Measurements from ENCODE around the gene AHNAK. TPM values are rescaled to one million over a fixed set of nuclear protein-coding genes. Genes with fewer than 3 reads are reported as not detected.
"Not testable (repeated sequence)": the region's sequence is repeated elsewhere in the genome, so short reads cannot be mapped to it uniquely, and the experiment has no call there.

The AHNAK gene
- total RNA-seq, 4 donors from 2014 or later, result 374 to 1,261 (median 571) TPM

DNA sequence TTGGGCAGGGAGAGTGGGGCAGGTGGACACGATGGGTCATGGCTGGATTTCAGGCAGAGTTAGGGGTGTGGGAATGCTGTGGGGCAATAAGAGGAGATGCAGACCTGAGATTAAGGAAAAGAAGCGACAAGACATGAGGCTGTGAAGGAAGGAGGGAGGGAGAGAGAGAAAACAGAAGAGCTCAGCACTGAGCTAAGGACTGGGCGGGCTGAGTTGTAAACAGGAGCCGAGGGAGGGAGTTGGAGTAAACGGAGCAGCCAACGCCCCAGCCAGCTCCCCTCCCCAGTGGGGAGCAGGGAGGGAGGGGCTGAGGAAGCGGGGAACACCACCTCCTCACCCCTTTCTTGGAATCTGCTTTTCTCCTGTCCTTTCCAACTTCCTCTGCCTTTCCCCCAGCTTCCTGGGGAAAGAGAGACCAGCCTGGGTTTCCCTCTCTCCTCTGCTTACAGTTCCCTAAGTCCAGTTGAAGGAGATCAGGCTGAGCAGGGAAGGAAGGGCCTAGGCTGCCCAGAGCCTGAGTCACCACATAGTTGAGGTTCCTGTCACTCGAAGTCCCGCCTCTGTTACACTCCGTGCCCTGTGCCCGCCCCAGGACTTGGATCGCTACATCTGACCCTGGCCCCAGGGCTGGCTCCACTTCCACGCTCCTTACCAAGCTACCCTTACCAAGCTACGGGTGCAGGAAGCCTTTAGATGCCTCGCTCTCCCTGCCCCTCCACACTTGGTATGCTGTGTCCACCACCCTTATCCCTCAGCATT lies 6.7 kb upstream of the AHNAK start:
- peak; percentile 43 to 76 for TF ChIP-seq POLR2A (IDR thresholded peaks at IDR 0.05)
- TF ChIP-seq, protein P1, sequence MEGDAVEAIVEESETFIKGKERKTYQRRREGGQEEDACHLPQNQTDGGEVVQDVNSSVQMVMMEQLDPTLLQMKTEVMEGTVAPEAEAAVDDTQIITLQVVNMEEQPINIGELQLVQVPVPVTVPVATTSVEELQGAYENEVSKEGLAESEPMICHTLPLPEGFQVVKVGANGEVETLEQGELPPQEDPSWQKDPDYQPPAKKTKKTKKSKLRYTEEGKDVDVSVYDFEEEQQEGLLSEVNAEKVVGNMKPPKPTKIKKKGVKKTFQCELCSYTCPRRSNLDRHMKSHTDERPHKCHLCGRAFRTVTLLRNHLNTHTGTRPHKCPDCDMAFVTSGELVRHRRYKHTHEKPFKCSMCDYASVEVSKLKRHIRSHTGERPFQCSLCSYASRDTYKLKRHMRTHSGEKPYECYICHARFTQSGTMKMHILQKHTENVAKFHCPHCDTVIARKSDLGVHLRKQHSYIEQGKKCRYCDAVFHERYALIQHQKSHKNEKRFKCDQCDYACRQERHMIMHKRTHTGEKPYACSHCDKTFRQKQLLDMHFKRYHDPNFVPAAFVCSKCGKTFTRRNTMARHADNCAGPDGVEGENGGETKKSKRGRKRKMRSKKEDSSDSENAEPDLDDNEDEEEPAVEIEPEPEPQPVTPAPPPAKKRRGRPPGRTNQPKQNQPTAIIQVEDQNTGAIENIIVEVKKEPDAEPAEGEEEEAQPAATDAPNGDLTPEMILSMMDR (IDR thresholded peaks at IDR 0.05 in 4 of 5, conservative IDR thresholded peaks at IDR 0.05 in 1 of 5), result no peak
- peak; percentile 95 to 96 for DNase-seq
- Histone ChIP-seq H3K4me3 (peak overlapping the region; percentile 36 to 55 (median 39)), H3K9me3 (no peaks in the 10 kb centered on the region), H3K36me3 (peaks cover 0 to 10% of the 10 kb centered on the region in 2 donors), H3K4me1 (peaks cover 90 to 94% of the 10 kb centered on the region in 2 donors), H3K27ac (peak overlapping the region; percentile 97 to 100 (median 100)), H3K27me3 (no peaks in the 10 kb centered on the region)
- in situ Hi-C loops (cut with MboI; ENCODE audit: low sequenced_read_pairs in 4 of 4), result loop anchor here in 2 of 4 donors (10.0 kb wide), 3 partner anchors 58 to 158 kb away; no protein-coding TSS in a partner anchor
- peak; percentile 71 to 77 for ATAC-seq
- intact Hi-C loops (cut with DNase I; ENCODE audit: low total_unique reads), result no loop called here

DNA sequence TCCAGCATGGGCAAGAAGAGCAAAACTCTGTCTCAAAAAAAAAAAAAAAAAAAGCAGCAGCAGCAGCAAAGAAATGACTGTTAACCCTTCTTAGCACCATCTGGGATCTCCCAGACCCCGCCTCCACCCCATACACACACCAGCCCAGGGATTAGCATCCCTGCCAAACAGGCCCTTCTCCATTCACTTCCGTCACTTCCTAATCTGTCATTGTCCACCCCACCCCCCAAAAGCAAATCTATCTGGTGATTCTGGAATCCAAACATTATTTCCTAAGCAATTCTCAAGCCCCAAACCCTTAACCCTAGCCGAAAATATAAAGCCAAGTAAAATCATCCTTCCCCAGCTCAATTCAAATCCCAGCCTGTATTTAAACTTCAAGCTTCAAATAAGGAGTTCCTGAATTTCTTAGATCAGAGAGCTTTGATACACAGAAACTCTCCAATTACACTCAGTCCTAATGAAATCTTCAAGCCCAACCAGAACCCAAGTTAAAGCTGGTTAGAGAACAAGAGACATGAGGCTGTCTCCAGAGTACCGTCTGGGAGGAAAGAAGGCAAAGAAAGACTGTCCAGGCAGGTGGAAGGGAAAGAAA lies 6.0 kb upstream of the AHNAK start:
- Histone ChIP-seq H3K9me3 (no peaks in the 10 kb centered on the region), H3K4me3 (peak overlapping the region; percentile 36 to 55 (median 39)), H3K4me1 (peaks cover 96% of the 10 kb centered on the region in 2 donors), H3K36me3 (peaks cover 0 to 4% of the 10 kb centered on the region in 2 donors), H3K27me3 (no peaks in the 10 kb centered on the region), H3K27ac (peak overlapping the region; percentile 97 to 100 (median 100))
- in situ Hi-C loops (cut with MboI; ENCODE audit: low sequenced_read_pairs in 4 of 4) (loop anchor here in 2 of 4 donors (10.0 kb wide), 3 partner anchors 58 to 158 kb away; no protein-coding TSS in a partner anchor), intact Hi-C loops (cut with DNase I; ENCODE audit: low total_unique reads) (no loop called here)
- no peak for DNase-seq
- no peak for TF ChIP-seq POLR2A (IDR thresholded peaks at IDR 0.05)
- TF ChIP-seq, protein P1 (IDR thresholded peaks at IDR 0.05 in 4 of 5, conservative IDR thresholded peaks at IDR 0.05 in 1 of 5), result no peak
- ATAC-seq, result no peak

DNA sequence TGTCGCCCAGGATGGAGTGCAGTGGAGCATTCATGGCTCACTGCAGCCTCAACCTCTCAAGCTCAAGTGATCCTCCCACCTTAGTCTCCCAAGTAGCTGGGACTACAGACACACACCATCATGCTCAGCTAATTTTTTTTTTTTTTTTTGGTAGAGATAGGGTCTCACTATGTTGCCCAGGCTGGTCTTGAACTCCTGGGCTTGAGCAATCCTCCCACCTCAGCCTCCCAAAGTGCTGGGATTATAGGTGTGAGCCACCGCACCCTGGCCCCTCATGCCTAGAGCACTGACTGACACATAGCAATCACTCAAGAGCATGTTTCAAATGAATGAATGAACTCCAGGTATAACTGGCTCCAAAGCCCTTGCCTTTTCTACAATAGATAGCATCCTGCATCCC lies 3.9 kb upstream of the AHNAK start:
- H3K4me3 ChIP-seq; ATAC-seq; DNase-seq; H3K36me3 ChIP-seq; H3K27me3 ChIP-seq; H3K9me3 ChIP-seq; intact Hi-C loops (cut with DNase I; ENCODE audit: low total_unique reads): not testable (repeated sequence)
- Histone ChIP-seq H3K4me1 (peaks cover 75 to 76% of the 10 kb centered on the region in 2 donors), H3K27ac (peak overlapping the region; percentile 97 to 100 (median 100))
- in situ Hi-C loops (cut with MboI; ENCODE audit: low sequenced_read_pairs in 4 of 4), result loop anchor here in 2 of 4 donors (10.0 kb wide), 3 partner anchors 56 to 156 kb away; no protein-coding TSS in a partner anchor

DNA sequence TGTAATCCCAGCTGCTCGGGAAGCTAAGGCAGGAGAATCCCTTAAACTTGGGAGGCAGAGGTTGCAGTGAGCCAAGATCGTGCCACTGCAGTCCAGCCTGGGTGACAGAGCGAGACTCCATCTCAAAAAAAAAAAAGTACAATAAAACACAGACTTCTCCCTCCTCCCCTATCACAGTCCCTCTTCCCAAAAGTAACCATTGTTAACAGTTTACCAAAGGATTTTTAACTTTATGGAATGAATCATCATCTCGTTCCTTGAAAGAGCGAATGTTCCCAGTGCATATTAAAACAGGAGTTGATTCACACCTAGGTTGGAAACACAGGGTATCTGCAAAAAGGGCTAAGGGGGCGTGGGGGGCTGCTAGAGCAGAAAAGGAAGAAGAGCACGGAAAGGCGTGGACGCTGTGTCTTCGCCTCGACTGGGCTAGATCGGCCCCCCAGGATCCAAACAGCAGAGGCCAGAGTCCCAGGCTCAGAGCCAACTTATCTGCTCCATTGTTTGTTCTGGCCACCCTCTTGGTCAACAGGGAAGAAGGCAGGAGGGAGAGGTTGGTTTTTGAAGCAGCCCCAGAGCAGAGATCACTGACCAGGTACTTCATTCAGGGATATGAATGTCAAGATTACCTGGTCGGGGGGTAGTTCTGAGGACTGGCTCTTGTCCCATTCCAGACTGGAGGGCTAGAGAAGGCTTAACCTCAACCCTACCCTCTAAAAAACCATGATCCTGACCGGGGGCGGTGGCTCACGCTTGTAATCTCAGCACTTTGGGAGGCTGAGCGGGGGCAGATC lies 2.1 kb upstream of the AHNAK start:
- no peak for TF ChIP-seq POLR2A (IDR thresholded peaks at IDR 0.05)
- TF ChIP-seq, protein P1 (IDR thresholded peaks at IDR 0.05 in 4 of 5, conservative IDR thresholded peaks at IDR 0.05 in 1 of 5), result no peak
- Histone ChIP-seq H3K27me3 (no peaks in the 10 kb centered on the region), H3K27ac (peak overlapping the region; percentile 97 to 100 (median 100)), H3K4me3 (peak overlapping the region in 2 of 4 donors; percentile 94 to 95), H3K36me3 (no peaks in the 10 kb centered on the region), H3K4me1 (peaks cover 63 to 69% of the 10 kb centered on the region in 2 donors), H3K9me3 (no peaks in the 10 kb centered on the region)
- in situ Hi-C loops (cut with MboI; ENCODE audit: low sequenced_read_pairs in 4 of 4) (loop anchor here in 1 of 4 donors (25.0 kb wide), 1 partner anchor 136 kb away; the partner anchor contains the start of gene SCGB1A1), intact Hi-C loops (cut with DNase I; ENCODE audit: low total_unique reads) (loop anchor here (5.0 kb wide), 1 partner anchor 294 kb away; no protein-coding TSS in a partner anchor)
- ATAC-seq (no peak), DNase-seq (no peak)
